Testis (tissue), 2 donors: ENCODE data around the gene PAXX.

ENCODE experiments used
- CTCF ChIP-seq, 3 experiments: fragments of 450-650 bp in 2 of 3; fragments of 200-600 bp in 1 of 3; sonication (generic) in 1 of 3; IDR thresholded peaks; one replicate each; pipeline ENCODE4 v1.5.1; 2016 to 2019; ENCODE audit warnings: antibody characterized with exemption in 3 of 3, mild to moderate bottlenecking in 2 of 3, moderate library complexity in 1 of 3
- POLR2A ChIP-seq: fragments of 450-650 bp; IDR thresholded peaks from one replicate; pipeline ENCODE4 v1.6.1; 2017; ENCODE audit warnings: antibody characterized with exemption, mild to moderate bottlenecking, moderate library complexity

GRCh38 chr9:136957901-136958300 is 34.3 kb upstream of the PAXX start:
- TF ChIP-seq CTCF (IDR thresholded peaks at IDR 0.05) (no peak), POLR2A (no peak)
